HL-60 (cell line): ENCODE data around the gene NMUR1.

ENCODE experiments used
- CTCF ChIP-seq: IDR thresholded peaks from one replicate; pipeline ENCODE4 v1.5.1; 2011; ENCODE audit warnings: low read length, control low read depth, inconsistent platforms; ENCODE audit not compliant: insufficient read depth
- GABPA ChIP-seq: IDR thresholded peaks from 2 replicates; pipeline ENCODE4 v1.6.1; 2012; ENCODE audit warnings: low read depth

- no peak for TF ChIP-seq GABPA
- TF ChIP-seq CTCF = no peak
Observed at GRCh38 chr2:231539991-231540390, 9.7 kb upstream of the NMUR1 start.
